HG03558 (cell line): ENCODE data around the gene MCM7.

Experiments used
- ATAC-seq: cut with Tn5 transposase; IDR thresholded peaks from one replicate; pipeline ENCODE4 v1.9.1; 2021; ENCODE audit warnings: moderate number of reproducible peaks; ENCODE audit not compliant: unreplicated experiment; ENCODE audit errors: extremely low read depth

Gene MCM7

GRCh38 chr7:100098913-100099312 lies 2.3 kb downstream of the MCM7 start:
- no peak for ATAC-seq

DNA sequence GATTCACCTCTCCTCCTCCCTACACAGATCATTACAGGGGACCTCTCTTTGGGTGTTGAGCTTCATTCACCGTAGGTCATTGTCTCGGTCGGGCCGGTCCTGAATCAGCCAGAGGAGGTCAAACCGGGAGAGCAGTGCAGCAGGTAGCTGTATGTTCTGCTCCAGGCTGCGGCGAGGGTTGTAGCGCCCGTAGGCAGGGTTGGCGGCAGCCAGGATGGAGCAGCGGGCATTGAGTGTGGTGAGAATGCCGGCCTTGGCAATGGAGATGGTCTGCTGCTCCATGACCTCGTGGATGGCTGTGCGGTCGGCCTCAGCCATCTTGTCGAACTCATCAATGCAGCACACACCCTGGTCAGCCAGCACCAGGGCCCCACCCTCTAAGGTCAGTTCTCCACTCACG lies 5.5 kb downstream of the MCM7 start:
- ATAC-seq, result no peak

DNA sequence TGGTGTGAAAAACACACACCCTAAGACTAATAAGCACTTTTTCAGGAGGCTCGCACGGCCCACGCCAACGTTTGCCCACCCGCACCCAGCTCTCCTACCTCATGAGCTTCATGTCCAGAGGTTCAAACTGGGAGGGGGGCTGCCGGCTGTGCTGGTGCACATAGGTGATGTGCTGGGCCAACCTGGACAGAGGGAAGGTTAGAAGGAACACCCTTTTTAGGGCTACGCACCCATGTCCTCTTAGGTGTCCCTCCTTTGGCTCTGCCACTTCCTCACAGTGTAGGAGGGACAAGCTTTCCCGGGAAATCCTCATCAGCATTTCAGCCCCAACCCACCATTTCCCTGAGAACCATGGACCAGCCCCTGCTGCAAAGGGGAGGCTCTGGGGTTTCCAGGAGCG lies 5.9 kb downstream of the MCM7 start:
- ATAC-seq, result no peak

DNA sequence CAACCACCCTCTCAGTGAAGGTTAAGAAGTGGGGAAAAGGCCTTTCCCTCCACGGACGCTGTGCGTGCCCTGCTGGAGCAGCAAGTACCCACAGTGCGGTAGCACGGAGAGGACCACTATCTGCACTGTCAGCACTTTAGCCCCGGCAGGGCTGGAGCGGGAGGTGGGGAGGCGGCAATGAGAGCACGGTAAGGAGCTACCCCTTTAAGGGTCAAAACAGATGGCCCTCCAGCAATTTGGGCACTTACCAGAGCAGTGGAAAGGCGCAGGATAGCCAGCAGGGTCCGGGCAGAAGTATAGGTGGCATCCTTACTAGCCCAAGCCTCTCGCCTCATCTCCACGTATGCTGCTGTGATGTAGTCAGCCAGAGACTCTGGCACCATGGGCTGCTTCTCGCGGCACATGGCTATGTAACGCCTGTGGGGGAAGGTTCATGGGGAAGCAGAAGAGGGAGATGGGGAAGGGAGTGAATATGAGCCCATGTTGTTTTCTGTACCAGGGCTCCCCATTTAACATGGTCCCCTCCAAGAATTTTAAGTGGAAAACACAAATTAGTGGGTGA lies 7.2 kb downstream of the MCM7 start:
- no peak for ATAC-seq

GRCh38 chr7:100093498-100093897 lies 7.7 kb downstream of the MCM7 start:
- ATAC-seq, result no peak

DNA sequence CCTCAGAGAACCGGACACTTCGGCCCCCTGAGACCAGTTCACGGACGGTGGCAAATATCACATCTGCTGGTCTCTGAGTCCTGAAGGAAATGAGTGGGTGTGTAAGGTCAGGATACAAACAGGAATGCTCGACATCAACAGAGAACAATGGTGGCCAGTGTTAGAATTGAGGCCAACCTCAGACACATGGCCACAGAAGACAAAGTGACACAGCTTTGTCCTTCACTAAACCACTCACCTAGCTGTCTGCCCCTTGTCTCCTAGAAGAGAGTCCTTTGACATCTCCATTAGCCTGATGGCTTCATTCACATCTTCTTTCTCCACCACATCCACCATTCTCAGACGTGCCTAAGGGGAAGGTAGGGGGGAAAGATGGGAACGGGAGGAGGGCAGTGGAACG lies 8.1 kb downstream of the MCM7 start:
- ATAC-seq, result no peak

DNA sequence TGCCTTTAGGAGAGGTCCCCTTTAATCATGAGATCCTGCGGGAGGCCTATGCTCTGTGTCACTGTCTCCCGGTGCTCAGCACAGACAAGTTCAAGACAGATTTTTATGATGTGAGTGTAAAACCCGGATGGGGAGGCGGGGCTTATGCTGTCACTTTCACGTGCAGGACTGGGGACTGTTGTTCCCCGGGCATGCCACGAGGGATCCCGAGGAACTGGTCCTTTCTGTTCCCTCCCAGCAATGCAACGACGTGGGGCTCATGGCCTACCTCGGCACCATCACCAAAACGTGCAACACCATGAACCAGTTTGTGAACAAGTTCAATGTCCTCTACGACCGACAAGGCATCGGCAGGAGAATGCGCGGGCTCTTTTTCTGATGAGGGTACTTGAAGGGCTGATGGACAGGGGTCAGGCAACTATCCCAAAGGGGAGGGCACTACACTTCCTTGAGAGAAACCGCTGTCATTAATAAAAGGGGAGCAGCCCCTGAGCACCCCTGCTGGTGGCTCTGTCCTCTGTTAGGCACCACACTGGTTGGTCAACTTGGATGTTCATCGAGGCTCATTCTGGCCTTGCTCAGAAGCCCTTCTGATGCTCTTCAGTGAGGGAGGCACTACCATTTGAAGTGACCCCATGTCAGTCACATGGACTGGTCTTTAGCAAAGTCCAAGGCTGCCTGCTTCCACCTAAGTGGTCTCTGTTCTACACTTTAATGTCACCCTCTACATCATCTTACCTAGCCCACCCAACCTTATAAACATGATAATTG lies 9.6 kb downstream of the MCM7 start:
- no peak for ATAC-seq

GRCh38 chr7:100090527-100091410 lies 10.4 kb downstream of the MCM7 start:
- ATAC-seq, result no peak

DNA sequence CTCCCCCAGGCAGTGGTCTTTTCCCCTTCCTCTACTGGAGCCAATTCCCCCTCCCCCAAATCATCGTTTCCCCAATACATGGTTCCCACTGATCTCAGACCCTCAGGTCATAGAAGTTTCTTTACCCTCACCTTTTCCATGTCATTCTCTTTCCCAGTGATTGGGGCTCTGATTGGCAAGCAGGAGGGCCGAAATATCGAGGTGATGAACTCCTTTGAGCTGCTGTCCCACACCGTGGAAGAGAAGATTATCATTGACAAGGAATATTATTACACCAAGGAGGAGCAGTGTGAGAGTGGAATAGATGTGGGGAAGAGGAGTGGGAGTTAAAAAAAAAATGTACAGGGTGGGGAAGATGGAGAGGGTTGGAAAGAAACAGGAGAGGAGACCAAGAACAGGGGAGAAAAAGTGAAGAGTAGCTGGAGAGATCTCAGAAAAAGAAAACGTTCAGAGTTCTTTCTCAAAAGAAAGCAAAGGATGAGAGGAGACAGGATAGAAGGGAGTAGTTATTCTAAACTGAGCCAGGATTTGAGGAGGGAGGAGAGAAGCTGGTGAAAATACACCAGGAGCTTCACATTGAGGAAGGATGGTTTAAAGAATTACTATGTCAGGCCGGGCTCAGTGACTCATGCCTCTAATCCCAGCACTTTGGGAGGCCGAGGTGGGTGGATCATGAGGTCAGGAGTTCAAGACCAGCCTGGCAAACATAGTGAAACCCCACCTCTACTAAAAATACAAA lies 11.6 kb downstream of the MCM7 start:
- ATAC-seq, result no peak

GRCh38 chr7:100088621-100089457 lies 12.4 kb downstream of the MCM7 start, which contains the start of gene COPS6:
TSS of gene COPS6 (plus strand) at chr7:100088969. CDS start at chr7:100088991, 22 bp downstream.
- ATAC-seq, result no peak

DNA sequence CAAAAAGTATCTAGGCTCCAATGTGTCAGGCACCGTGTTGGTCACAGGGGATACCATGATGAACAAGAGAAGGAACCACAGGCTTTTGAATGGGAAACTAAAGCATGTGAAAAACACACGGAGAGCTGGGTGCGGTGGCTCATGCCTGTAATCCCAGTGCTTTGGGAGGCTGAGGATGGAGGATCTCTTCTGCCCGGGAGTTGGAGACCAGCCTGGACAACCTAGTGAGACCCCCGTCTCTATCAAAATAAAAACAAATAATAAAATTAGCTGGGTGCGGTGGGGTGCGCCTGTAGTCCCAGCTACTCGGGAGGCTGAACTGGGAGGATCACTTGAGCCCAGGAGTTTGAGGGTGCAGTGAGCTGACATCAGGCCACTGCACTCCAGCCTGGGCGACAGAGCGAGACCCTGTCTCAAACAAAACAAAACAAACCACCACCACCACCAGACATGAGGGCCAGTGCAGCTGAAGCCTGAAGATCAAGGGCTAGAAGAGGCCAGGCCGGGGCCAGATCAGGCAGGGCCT lies 13.0 kb downstream of the MCM7 start:
- ATAC-seq, result no peak

- no peak for ATAC-seq
Measured at GRCh38 chr7:100087055-100087750, 14.0 kb downstream of the MCM7 start.

DNA sequence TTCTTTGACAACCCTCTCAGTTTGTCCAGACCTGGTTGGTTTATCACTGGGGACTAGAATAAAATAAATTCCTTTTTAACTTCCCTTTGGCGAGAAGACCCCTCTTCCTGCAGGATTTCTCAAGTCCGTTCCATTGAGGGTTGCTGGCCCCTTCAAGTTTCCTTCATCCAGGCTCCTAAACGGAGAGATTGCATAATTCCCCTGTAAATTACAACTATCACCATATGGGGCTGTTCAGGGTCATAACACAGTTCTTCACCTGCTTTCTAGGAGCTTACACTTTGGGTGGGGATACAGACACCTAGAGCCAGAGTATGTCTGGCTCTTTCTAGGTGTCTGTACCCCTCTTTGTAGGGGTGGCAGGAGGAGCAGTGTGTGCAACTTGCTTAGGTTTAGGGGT lies 15.7 kb downstream of the MCM7 start:
- no peak for ATAC-seq

DNA sequence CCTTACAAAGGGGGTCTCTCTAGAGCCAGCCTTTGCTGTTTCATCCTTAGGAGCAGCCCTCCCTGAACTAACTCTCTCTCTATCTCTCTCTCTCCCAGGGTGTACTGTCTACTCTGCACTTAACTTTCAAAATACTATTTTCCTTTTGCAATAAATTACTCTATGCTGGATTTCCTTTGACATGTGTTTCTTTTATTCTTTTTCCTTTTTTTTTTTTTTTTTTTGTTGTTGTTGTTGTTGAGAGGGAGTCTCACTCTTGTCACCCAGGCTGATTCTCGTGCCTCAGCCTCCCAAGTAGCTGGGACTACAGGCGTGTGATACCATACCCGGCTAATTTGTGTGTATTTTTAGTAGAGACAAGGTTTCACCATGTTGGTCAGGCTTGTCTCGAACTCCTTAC lies 18.2 kb downstream of the MCM7 start:
- ATAC-seq, result no peak

DNA sequence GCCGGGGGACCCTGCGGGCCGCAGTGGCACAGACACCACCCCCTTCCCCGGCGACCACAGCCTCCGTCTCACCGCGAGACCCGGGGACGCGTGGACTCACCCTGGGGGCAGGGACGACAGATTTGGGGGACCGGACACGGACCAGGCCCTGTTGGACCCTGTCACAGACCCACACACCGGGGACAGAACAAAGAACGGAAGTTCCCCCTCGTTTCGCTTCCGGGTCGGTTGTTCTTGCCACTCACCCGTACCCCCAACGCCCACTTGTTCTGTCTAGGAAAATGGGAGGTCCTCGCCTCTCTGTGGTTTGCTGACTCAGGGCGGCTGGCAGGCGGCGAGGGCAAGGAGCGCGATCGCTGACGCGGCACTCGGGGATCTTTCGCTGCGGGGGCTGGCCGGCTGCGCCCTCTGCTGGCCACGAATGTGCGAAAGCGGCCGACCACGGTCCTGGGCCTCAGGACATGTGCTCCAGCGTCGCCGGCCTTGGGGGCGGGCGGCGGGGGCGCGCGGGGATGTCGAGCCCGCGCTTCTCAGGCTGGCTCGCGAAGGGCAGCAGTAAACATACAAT lies 19.6 kb downstream of the MCM7 start, which contains the start of gene ZNF3:
Gene ZNF3, minus strand, starts transcription at position 189 of the 568 bp plus-strand sequence. CDS start 4,366 bp downstream, outside the sequence.
- peak; percentile 65 for ATAC-seq

DNA sequence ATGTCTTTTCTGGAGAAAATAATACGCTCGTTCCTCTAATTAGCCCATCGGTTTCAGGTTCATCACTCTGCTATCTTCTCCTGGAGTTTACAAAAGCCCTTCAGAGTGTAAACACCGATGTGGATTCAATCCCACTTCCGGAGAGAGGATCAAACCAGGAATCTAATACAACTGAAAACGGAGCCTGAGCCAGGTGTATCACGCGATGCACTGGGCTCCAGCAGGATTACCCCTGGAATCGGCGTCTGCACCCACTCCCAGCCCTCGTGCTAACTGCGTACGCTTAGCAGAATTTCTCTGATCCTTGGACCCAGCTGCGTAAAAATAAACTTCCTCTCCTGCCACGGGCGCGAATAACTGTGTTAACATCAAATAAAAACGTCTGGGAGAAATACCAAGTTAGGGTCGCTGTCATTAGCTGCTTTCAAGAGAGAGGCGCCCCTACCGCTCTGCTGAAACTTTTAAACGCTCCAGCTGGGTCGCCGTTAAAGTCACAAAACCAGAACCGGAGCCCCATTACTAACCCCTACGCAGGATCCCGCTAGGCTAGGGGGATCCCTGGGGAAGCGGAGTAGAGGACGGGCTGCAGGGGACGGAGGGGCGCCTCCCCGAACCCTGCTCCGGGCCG lies 20.2 kb downstream of the MCM7 start:
- ATAC-seq, result no peak

GRCh38 chr7:100079024-100079560 lies 22.1 kb downstream of the MCM7 start:
- no peak for ATAC-seq

DNA sequence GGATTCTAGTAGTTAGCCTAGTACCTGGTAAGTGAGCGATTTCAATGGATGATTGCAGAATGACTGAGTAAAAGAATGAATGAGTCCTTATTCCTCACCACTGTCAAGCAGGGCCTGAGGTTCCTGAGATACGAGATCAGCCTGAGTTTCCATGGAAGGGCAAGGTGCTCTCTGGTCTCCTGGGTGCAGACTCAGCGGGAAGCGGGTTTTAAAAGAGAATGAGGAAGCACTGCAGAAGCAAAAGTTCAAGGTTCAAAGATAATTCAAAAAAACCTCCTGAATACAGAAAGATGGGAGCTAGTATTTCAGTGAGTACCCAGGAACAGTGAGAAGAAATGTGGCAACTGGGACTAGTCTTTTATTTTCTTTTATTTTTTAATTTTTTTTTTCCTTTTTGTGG lies 24.0 kb downstream of the MCM7 start:
- ATAC-seq, result no peak
